Fibroblast of lung (primary cell): ENCODE results near the gene KRT80.

ENCODE experiments used
- EZH2 ChIP-seq: IDR thresholded peaks from 2 replicates; pipeline ENCODE4 v1.5.1; 2012; ENCODE audit warnings: low read length, control low read depth, mild to moderate bottlenecking; ENCODE audit errors: missing control alignments
- TF ChIP-seq, protein P1 (sequence below), 2 donors: IDR thresholded peaks in 1 of 2; conservative IDR thresholded peaks in 1 of 2; 1 replicate in 1 of 2; 2 replicates in 1 of 2; pipeline ENCODE4 v1.5.1; 2011 to 2012; ENCODE audit warnings: low read length in 2 of 2, control low read depth in 1 of 2, inconsistent platforms in 1 of 2, low read depth in 1 of 2, mild to moderate bottlenecking in 1 of 2

DNA sequence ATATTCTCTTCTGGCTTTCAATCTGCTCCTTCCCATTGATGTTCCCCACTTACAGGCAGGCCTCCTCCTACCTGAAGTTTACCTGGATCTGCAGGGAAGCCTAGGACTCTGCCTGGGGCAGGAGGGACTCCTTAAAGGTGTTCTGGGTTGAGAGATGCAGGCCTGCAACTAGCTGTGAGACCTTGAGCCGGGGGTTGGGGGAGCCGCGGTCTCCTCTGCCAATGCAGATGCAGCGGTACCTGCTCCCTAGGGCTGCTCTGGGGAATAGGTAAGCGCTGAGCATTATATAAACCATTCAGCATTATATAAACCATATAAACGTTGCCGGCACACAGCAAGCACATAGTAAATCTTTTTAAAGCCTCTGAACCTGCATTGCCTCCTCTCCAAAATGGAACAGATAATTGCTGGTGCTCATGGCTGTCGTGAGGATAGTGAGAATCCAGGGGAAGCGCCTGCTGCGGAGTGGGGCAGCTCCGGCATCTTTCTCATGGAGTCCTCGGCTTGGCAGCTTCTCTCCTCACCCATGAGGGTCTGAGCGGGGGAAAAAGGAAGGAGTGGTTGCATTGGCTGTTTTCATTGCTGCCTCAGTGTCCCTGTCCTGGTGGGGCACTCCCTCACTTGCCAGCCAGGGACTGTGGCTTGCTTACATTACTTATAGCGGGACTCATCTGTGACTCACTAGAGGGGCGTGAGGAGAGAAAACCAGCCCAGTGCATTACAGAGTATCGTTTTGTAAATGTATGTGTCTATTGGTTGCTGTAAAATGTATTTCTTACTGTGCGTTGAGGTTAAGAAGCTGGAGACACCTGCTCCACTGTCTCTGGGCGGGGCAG is 12.5 kb upstream of the KRT80 start:
- TF ChIP-seq, protein P1, sequence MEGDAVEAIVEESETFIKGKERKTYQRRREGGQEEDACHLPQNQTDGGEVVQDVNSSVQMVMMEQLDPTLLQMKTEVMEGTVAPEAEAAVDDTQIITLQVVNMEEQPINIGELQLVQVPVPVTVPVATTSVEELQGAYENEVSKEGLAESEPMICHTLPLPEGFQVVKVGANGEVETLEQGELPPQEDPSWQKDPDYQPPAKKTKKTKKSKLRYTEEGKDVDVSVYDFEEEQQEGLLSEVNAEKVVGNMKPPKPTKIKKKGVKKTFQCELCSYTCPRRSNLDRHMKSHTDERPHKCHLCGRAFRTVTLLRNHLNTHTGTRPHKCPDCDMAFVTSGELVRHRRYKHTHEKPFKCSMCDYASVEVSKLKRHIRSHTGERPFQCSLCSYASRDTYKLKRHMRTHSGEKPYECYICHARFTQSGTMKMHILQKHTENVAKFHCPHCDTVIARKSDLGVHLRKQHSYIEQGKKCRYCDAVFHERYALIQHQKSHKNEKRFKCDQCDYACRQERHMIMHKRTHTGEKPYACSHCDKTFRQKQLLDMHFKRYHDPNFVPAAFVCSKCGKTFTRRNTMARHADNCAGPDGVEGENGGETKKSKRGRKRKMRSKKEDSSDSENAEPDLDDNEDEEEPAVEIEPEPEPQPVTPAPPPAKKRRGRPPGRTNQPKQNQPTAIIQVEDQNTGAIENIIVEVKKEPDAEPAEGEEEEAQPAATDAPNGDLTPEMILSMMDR (conservative IDR thresholded peaks at IDR 0.05 in 1 of 2, IDR thresholded peaks at IDR 0.05 in 1 of 2; ENCODE audit: low read depth in 1 of 2, low read length in 2 of 2) = no peak
- TF ChIP-seq EZH2 = no peak
